Measurements from ENCODE around the gene PKDREJ.

DNA sequence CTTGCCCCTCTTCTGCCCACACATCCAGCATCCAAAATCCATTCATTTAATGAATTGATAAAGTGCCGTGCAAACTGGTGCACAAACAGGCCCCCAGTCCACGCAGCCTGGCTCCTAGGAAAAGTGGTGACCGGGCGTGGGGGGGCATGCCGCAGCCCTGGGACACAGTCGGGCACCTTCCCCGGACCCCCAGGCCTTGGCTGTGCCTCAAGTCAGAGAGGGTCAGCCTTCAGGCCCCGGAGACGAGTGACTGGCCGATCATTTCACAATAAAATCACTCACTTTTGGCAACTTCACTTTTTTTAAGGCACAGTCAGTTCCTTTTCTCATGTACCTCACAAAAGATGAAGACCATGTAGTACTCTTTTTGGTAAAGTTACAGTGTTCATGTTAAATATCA, 21.1 kb downstream of the PKDREJ start:
- TF ChIP-seq, protein P1, sequence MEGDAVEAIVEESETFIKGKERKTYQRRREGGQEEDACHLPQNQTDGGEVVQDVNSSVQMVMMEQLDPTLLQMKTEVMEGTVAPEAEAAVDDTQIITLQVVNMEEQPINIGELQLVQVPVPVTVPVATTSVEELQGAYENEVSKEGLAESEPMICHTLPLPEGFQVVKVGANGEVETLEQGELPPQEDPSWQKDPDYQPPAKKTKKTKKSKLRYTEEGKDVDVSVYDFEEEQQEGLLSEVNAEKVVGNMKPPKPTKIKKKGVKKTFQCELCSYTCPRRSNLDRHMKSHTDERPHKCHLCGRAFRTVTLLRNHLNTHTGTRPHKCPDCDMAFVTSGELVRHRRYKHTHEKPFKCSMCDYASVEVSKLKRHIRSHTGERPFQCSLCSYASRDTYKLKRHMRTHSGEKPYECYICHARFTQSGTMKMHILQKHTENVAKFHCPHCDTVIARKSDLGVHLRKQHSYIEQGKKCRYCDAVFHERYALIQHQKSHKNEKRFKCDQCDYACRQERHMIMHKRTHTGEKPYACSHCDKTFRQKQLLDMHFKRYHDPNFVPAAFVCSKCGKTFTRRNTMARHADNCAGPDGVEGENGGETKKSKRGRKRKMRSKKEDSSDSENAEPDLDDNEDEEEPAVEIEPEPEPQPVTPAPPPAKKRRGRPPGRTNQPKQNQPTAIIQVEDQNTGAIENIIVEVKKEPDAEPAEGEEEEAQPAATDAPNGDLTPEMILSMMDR (conservative IDR thresholded peaks at IDR 0.05; ENCODE audit: low read depth, low read length), result no peak
- no peak for TF ChIP-seq RAD21 (IDR thresholded peaks at IDR 0.05; ENCODE audit: low read length)
- TF ChIP-seq, protein P2, sequence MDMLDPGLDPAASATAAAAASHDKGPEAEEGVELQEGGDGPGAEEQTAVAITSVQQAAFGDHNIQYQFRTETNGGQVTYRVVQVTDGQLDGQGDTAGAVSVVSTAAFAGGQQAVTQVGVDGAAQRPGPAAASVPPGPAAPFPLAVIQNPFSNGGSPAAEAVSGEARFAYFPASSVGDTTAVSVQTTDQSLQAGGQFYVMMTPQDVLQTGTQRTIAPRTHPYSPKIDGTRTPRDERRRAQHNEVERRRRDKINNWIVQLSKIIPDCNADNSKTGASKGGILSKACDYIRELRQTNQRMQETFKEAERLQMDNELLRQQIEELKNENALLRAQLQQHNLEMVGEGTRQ (IDR thresholded peaks at IDR 0.05; ENCODE audit: low read depth, low read length), result no peak
- no peak for TF ChIP-seq POLR2A (IDR thresholded peaks at IDR 0.05; ENCODE audit: low read depth, low read length)
- TF ChIP-seq FOS (IDR thresholded peaks at IDR 0.05; ENCODE audit: low read depth, low read length), result no peak
- TF ChIP-seq MAFK (IDR thresholded peaks at IDR 0.05; ENCODE audit: low read depth, low read length), result no peak
